ENCODE results near the gene NUP210. TPM values are rescaled to one million over a fixed set of nuclear protein-coding genes. Genes with fewer than 3 reads are reported as not detected.

The NUP210 gene
- total and polyA plus RNA-seq, 2 experiments from 2014 or later, result 23.7 to 41.9 TPM

DNA sequence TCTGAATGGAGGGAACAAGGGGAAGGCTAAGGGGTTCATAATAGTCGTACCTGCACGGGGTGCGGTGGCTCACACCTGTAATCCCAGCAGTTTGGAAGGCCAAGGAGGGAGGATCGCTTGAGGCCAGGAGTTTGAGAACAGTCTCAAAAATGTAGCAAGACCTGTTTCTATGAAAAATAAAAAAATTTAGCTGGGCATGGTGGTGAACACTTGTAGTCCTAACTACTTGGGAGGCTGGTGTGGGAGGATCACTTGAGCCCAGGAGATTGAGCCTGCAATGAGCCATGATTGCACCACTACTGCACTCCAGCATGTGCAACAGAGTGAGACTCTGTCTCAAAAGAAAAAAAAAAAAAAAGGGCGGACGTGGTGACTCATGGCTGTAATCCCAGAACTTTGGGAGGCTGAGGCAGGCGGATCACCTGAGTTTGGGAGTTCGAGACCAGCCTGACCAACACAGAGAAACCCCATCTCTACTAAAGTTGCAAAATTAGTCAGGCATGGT, 42.1 kb upstream of the NUP210 start:
- Histone ChIP-seq H3K27me3 (no peaks in the 10 kb centered on the region), H3K36me3 (no peaks in the 10 kb centered on the region), H3K9me3 (ENCODE audit: low read depth) (no peaks in the 10 kb centered on the region), H3K4me3 (no peak overlapping the region), H3K27ac (peak overlapping the region; percentile 43), H3K4me1 (ENCODE audit: low read depth) (peaks cover 38% of the 10 kb centered on the region)
- DNase-seq (ENCODE audit: low read depth in 1 of 2, low spot score in 1 of 2), result no peak
- TF ChIP-seq, protein P1, sequence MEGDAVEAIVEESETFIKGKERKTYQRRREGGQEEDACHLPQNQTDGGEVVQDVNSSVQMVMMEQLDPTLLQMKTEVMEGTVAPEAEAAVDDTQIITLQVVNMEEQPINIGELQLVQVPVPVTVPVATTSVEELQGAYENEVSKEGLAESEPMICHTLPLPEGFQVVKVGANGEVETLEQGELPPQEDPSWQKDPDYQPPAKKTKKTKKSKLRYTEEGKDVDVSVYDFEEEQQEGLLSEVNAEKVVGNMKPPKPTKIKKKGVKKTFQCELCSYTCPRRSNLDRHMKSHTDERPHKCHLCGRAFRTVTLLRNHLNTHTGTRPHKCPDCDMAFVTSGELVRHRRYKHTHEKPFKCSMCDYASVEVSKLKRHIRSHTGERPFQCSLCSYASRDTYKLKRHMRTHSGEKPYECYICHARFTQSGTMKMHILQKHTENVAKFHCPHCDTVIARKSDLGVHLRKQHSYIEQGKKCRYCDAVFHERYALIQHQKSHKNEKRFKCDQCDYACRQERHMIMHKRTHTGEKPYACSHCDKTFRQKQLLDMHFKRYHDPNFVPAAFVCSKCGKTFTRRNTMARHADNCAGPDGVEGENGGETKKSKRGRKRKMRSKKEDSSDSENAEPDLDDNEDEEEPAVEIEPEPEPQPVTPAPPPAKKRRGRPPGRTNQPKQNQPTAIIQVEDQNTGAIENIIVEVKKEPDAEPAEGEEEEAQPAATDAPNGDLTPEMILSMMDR (IDR thresholded peaks at IDR 0.05; ENCODE audit: low read depth, low read length), result no peak

DNA sequence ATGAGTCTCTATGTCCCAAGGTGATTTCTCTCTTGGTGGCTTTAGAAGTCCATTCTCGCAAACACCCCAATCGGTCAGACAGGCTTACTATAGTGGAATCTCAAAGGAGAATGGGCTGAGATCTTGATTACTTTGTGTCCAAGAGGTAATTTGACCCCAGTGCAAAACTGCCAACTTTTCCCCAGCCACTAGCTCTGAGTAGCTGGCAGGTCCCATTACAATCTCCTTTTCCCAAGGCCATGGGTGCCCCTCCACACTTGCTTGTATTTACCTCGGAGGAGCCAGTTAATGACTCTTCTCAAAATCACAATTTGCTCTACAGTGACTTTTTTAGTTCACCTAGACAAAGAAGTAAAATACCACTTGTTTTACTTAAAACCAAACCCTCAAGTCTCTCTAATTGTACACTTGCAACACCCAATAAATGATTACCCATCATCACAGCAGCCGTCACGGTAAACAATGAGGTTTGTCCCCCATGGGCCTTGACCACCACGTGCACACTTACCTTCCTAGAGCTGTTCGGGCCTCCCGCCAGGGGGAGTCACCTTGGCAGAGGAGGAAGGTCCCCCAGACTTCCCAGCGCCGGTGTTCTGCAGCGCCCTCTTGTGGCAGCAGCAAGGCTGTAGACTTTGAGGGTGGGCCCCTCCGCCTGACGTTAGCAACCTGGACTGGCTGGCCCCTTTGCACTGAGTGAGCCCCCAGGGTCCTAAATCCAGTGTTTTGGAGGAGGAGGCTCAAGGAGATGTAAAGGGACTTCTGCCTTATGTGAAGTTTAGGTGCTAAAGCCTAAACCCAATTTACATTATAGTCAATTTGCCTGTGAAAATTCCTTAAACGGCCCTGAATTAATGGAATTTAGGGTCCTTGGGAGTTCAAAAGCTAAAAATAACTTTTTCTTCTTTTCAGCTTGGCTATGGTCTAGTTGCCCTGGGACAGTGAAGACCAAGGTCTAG, 41.3 kb upstream of the NUP210 start:
- peak; percentile 57 to 91 for DNase-seq (ENCODE audit: low read depth in 1 of 2, low spot score in 1 of 2)
- H3K4me3 ChIP-seq, result no peak overlapping the region
- no peak overlapping the region for H3K27ac ChIP-seq
- H3K4me1 ChIP-seq (ENCODE audit: low read depth), result peaks cover 38% of the 10 kb centered on the region
- no peaks in the 10 kb centered on the region for H3K27me3 ChIP-seq
- H3K9me3 ChIP-seq (ENCODE audit: low read depth), result no peaks in the 10 kb centered on the region
- TF ChIP-seq, protein P1 (IDR thresholded peaks at IDR 0.05; ENCODE audit: low read depth, low read length), result peak; percentile 68
- H3K36me3 ChIP-seq, result no peaks in the 10 kb centered on the region

DNA sequence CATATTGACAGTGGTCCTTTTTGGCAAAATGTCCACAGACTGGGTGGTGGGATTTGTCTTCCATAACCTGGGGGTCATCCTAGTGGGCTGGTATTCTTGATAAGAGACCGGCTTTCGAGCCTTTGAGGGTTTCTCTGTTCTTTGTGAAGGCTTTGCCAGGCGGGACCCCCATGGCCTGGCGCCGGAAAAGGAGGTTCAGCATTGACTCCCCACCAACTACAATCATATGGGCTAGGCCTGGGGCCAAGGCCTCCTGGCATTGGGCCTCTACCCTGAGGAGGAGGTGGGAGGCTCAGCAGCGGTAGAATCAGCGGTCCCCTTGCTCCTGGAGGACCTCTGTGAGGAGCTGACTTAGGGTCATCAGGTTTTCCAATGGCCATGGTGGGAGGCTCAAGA, 40.2 kb upstream of the NUP210 start:
- TF ChIP-seq, protein P1 (IDR thresholded peaks at IDR 0.05; ENCODE audit: low read depth, low read length), result no peak
- no peak overlapping the region for H3K27ac ChIP-seq
- H3K4me1 ChIP-seq (ENCODE audit: low read depth), result peaks cover 38% of the 10 kb centered on the region
- no peak for DNase-seq (ENCODE audit: low read depth in 1 of 2, low spot score in 1 of 2)
- no peaks in the 10 kb centered on the region for H3K36me3 ChIP-seq
- H3K27me3 ChIP-seq, result no peaks in the 10 kb centered on the region
- H3K9me3 ChIP-seq (ENCODE audit: low read depth), result no peaks in the 10 kb centered on the region
- no peak overlapping the region for H3K4me3 ChIP-seq

- TF ChIP-seq, protein P1 (IDR thresholded peaks at IDR 0.05; ENCODE audit: low read depth, low read length), result no peak
- Histone ChIP-seq H3K4me1 (ENCODE audit: low read depth) (peaks cover 38% of the 10 kb centered on the region), H3K27ac (peak overlapping the region; percentile 65), H3K36me3 (no peaks in the 10 kb centered on the region), H3K4me3 (no peak overlapping the region), H3K27me3 (no peaks in the 10 kb centered on the region), H3K9me3 (ENCODE audit: low read depth) (no peaks in the 10 kb centered on the region)
- DNase-seq (ENCODE audit: low read depth in 1 of 2, low spot score in 1 of 2), result peak in 1 of 2 donors; percentile 36
Measured at GRCh38 chr3:13459605-13460340, 39.7 kb upstream of the NUP210 start.

DNA sequence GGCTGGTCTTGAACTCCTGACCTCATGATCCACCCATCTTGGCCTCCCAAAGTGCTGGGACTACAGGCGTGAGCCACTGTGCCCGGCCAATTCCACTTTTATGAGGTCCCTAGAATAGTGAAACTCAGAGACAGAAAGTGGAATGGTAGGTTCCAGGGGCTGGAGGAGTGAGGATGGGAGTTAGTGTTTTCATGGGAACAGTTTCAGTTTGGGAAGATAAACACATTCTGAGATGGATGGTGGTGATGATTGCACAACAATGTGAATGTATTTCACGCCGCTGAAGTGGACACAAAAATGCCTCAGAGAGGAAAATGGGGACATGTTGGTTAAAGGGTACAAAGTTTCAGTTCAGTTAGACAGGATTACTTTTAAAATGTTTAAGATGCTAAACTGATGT, 37.5 kb upstream of the NUP210 start:
- Histone ChIP-seq H3K4me3 (no peak overlapping the region), H3K27ac (no peak overlapping the region), H3K36me3 (no peaks in the 10 kb centered on the region), H3K4me1 (ENCODE audit: low read depth) (peaks cover 32% of the 10 kb centered on the region), H3K9me3 (ENCODE audit: low read depth) (no peaks in the 10 kb centered on the region), H3K27me3 (no peaks in the 10 kb centered on the region)
- TF ChIP-seq, protein P1 (IDR thresholded peaks at IDR 0.05; ENCODE audit: low read depth, low read length), result no peak
- peak in 1 of 2 donors; percentile 54 for DNase-seq (ENCODE audit: low read depth in 1 of 2, low spot score in 1 of 2)

Measured in cardiac muscle cell (in vitro differentiated cells and primary cell).